Mesenchymal stem cell (in vitro differentiated cells and primary cell): ENCODE measurements around the gene SNX30.

Experiments
- DNase-seq: peaks from one replicate; pipeline ENCODE4 v3.0.0-alpha.2; 2013
- H2AFZ ChIP-seq: one replicate; pipeline ENCODE4 v1.6.1; 2013; ENCODE audit warnings: low read depth, mild to moderate bottlenecking, control low read depth, inconsistent platforms, low read length, moderate library complexity
- H2AK5ac ChIP-seq: 2 replicates; pipeline ENCODE4 v1.6.1; 2013; ENCODE audit warnings: low read length, moderate library complexity, mild to moderate bottlenecking, inconsistent platforms; ENCODE audit not compliant: severe bottlenecking
- H2BK120ac ChIP-seq: one replicate; pipeline ENCODE4 v1.6.1; 2013; ENCODE audit warnings: low read depth, mild to moderate bottlenecking, inconsistent platforms, low read length, moderate library complexity
- H2BK12ac ChIP-seq, 2 experiments: one replicate each; pipeline ENCODE4 v1.6.1; 2013; ENCODE audit warnings: inconsistent platforms in 2 of 2, low read length in 2 of 2, mild to moderate bottlenecking in 2 of 2, moderate library complexity in 2 of 2, control low read depth in 1 of 2
- H2BK15ac ChIP-seq: one replicate; pipeline ENCODE4 v1.6.1; 2013; ENCODE audit warnings: mild to moderate bottlenecking, low read depth, inconsistent platforms; ENCODE audit not compliant: poor library complexity, severe bottlenecking
- H2BK5ac ChIP-seq: 2 replicates; pipeline ENCODE4 v1.6.1; 2013; ENCODE audit warnings: low read depth, mild to moderate bottlenecking, low read length, control low read depth, inconsistent platforms; ENCODE audit not compliant: poor library complexity, severe bottlenecking
- H3K14ac ChIP-seq, 2 experiments: one replicate each; pipeline ENCODE4 v1.6.1; 2013; ENCODE audit warnings: inconsistent platforms in 2 of 2, low read length in 2 of 2, control low read depth in 1 of 2, mild to moderate bottlenecking in 1 of 2, moderate library complexity in 1 of 2
- H3K18ac ChIP-seq, 2 experiments: one replicate each; pipeline ENCODE4 v1.6.1; 2013; ENCODE audit warnings: inconsistent platforms in 2 of 2, low read length in 2 of 2, control low read depth in 1 of 2, low read depth in 1 of 2, mild to moderate bottlenecking in 1 of 2
- H3K23ac ChIP-seq, 2 experiments: one replicate each; pipeline ENCODE4 v1.6.1; 2013; ENCODE audit warnings: inconsistent platforms in 2 of 2, low read length in 2 of 2, mild to moderate bottlenecking in 2 of 2, moderate library complexity in 2 of 2, control low read depth in 1 of 2
- H3K27ac ChIP-seq: 2 replicates; pipeline ENCODE4 v1.5.1; 2013; ENCODE audit warnings: mild to moderate bottlenecking, moderate library complexity, low read length, control low read depth, inconsistent platforms; ENCODE audit not compliant: poor library complexity, severe bottlenecking
- H3K27me3 ChIP-seq, 2 experiments: 2 replicates each; pipeline versions ENCODE4 v1.6.1 to v1.7.0; 2013; ENCODE audit warnings: low read length in 2 of 2, mild to moderate bottlenecking in 2 of 2, moderate library complexity in 2 of 2, control low read depth in 1 of 2, inconsistent platforms in 1 of 2; ENCODE audit not compliant: control insufficient read depth in 1 of 2, insufficient read depth in 1 of 2
- H3K36me3 ChIP-seq, 2 experiments: 2 replicates each; pipeline versions ENCODE4 v1.6.1 to v1.7.0; 2013; ENCODE audit warnings: low read length in 2 of 2, control low read depth in 1 of 2, inconsistent platforms in 1 of 2, low read depth in 1 of 2, mild to moderate bottlenecking in 1 of 2; ENCODE audit not compliant: insufficient read depth in 2 of 2, control insufficient read depth in 1 of 2
- H3K4ac ChIP-seq, 2 experiments: one replicate each; pipeline ENCODE4 v1.6.1; 2013; ENCODE audit warnings: inconsistent platforms in 2 of 2, low read length in 2 of 2, mild to moderate bottlenecking in 2 of 2, moderate library complexity in 2 of 2, control low read depth in 1 of 2, low read depth in 1 of 2
- H3K4me1 ChIP-seq: 2 replicates; pipeline ENCODE4 v1.6.1; 2013; ENCODE audit warnings: low read depth, low read length, control low read depth; ENCODE audit not compliant: control insufficient read depth, insufficient read depth
- H3K4me2 ChIP-seq: 2 replicates; pipeline ENCODE4 v1.6.1; 2013; ENCODE audit warnings: low read length, mild to moderate bottlenecking, inconsistent platforms; ENCODE audit not compliant: poor library complexity, severe bottlenecking
- H3K4me3 ChIP-seq, 2 experiments: 2 replicates each; pipeline versions ENCODE4 v1.5.1 to v1.7.0; 2013; ENCODE audit warnings: low read length in 2 of 2, mild to moderate bottlenecking in 2 of 2, control low read depth in 1 of 2, low read depth in 1 of 2; ENCODE audit not compliant: insufficient read depth in 1 of 2
- H3K79me1 ChIP-seq: replicated peaks from 2 replicates; pipeline ENCODE4 v1.6.1; 2013; ENCODE audit warnings: mild to moderate bottlenecking, control low read depth, low read length, inconsistent platforms; ENCODE audit not compliant: poor library complexity, severe bottlenecking
- H3K9ac ChIP-seq: 2 replicates; pipeline ENCODE4 v1.7.0; 2013; ENCODE audit warnings: mild to moderate bottlenecking, low read length, moderate library complexity
- H3K9me3 ChIP-seq: 2 replicates; pipeline ENCODE4 v1.7.0; 2013; ENCODE audit warnings: mild to moderate bottlenecking, low read length; ENCODE audit not compliant: control insufficient read depth
- H4K8ac ChIP-seq: one replicate; pipeline ENCODE4 v1.6.1; 2013; ENCODE audit warnings: inconsistent platforms, mild to moderate bottlenecking, low read length, moderate library complexity
- H4K91ac ChIP-seq: one replicate; pipeline ENCODE4 v1.6.1; 2013; ENCODE audit warnings: mild to moderate bottlenecking, low read length, inconsistent platforms
- WGBS: methylation state at CpG from one replicate; pipeline ENCODE4 v1.1.7; 2013; ENCODE audit warnings: mixed read lengths; 5-methylcytosine and 5-hydroxymethylcytosine counted together

Gene SNX30

GRCh38 chr9:112728401-112728800 lies 22.2 kb upstream of the SNX30 start:
- no peak overlapping the region for H4K91ac ChIP-seq
- no peak overlapping the region for H2AK5ac ChIP-seq
- H4K8ac ChIP-seq: no peak overlapping the region
- no peak overlapping the region for H3K23ac ChIP-seq
- H3K9ac ChIP-seq: no peak overlapping the region
- DNase-seq: no peak
- H3K4ac ChIP-seq: no peak overlapping the region
- WGBS: 90% methylated on average over 2 of the region's 2 CpGs
- no peak overlapping the region for H2BK15ac ChIP-seq
- H3K9me3 ChIP-seq: no peaks in the 10 kb centered on the region
- H3K27me3 ChIP-seq: no peaks in the 10 kb centered on the region
- H3K18ac ChIP-seq: no peak overlapping the region
- H2BK12ac ChIP-seq: no peak overlapping the region
- H3K4me1 ChIP-seq: peaks cover 5% of the 10 kb centered on the region
- H3K36me3 ChIP-seq: no peaks in the 10 kb centered on the region
- H3K4me2 ChIP-seq: no peak overlapping the region
- H3K14ac ChIP-seq: no peak overlapping the region
- no peak overlapping the region for H3K27ac ChIP-seq
- H2BK120ac ChIP-seq: no peak overlapping the region
- H3K4me3 ChIP-seq: no peak overlapping the region
- H3K79me1 ChIP-seq: no peaks in the 10 kb centered on the region
- no peak overlapping the region for H2AFZ ChIP-seq
- no peak overlapping the region for H2BK5ac ChIP-seq

GRCh38 chr9:112731971-112732370 lies 18.6 kb upstream of the SNX30 start:
- Histone ChIP-seq H3K4me1 (peaks cover 5% of the 10 kb centered on the region), H4K91ac (no peak overlapping the region), H3K4ac (no peak overlapping the region), H2AK5ac (no peak overlapping the region), H3K79me1 (no peaks in the 10 kb centered on the region), H3K9me3 (no peaks in the 10 kb centered on the region), H3K9ac (no peak overlapping the region), H3K27ac (peak overlapping the region; percentile 91), H2BK15ac (no peak overlapping the region), H2AFZ (no peak overlapping the region), H2BK120ac (no peak overlapping the region), H3K36me3 (no peaks in the 10 kb centered on the region), H3K23ac (no peak overlapping the region), H2BK5ac (no peak overlapping the region), H3K27me3 (no peaks in the 10 kb centered on the region), H3K4me2 (no peak overlapping the region), H2BK12ac (no peak overlapping the region), H3K14ac (no peak overlapping the region), H3K18ac (no peak overlapping the region), H3K4me3 (no peak overlapping the region), H4K8ac (no peak overlapping the region)
- WGBS: 83% methylated on average over 5 of the region's 7 CpGs
- DNase-seq: no peak

GRCh38 chr9:112734892-112735291 lies 15.7 kb upstream of the SNX30 start:
- Histone ChIP-seq H3K23ac (no peak overlapping the region), H3K36me3 (no peaks in the 10 kb centered on the region), H3K14ac (no peak overlapping the region), H3K9ac (no peak overlapping the region), H2BK5ac (no peak overlapping the region), H3K9me3 (no peaks in the 10 kb centered on the region), H3K27me3 (no peaks in the 10 kb centered on the region), H2AFZ (no peak overlapping the region), H4K8ac (no peak overlapping the region), H3K18ac (no peak overlapping the region), H3K4me1 (peaks cover 5% of the 10 kb centered on the region), H2BK12ac (no peak overlapping the region), H2BK120ac (no peak overlapping the region), H3K4me2 (no peak overlapping the region), H3K4ac (no peak overlapping the region), H2AK5ac (no peak overlapping the region), H2BK15ac (no peak overlapping the region), H4K91ac (no peak overlapping the region), H3K27ac (no peak overlapping the region), H3K4me3 (no peak overlapping the region), H3K79me1 (no peaks in the 10 kb centered on the region)
- WGBS: 91% methylated on average over 2 of the region's 2 CpGs
- DNase-seq: no peak

GRCh38 chr9:112743216-112743836 lies 7.2 kb upstream of the SNX30 start:
- Histone ChIP-seq H2AFZ (no peak overlapping the region), H3K9ac (no peak overlapping the region), H3K4me2 (no peak overlapping the region), H4K8ac (no peak overlapping the region), H3K23ac (no peak overlapping the region), H2BK15ac (no peak overlapping the region), H3K4ac (no peak overlapping the region), H3K36me3 (no peaks in the 10 kb centered on the region), H3K79me1 (no peaks in the 10 kb centered on the region), H4K91ac (no peak overlapping the region), H2BK12ac (no peak overlapping the region), H3K18ac (no peak overlapping the region), H3K14ac (no peak overlapping the region), H2BK120ac (no peak overlapping the region), H3K27me3 (no peaks in the 10 kb centered on the region), H3K9me3 (no peaks in the 10 kb centered on the region), H2BK5ac (no peak overlapping the region), H3K4me3 (no peak overlapping the region), H3K27ac (no peak overlapping the region), H2AK5ac (no peak overlapping the region), H3K4me1 (no peaks in the 10 kb centered on the region)
- 76% methylated on average over 3 of the region's 3 CpGs for WGBS
- DNase-seq: no peak
